ENCODE measurements around the gene SLC35A2.

Gene SLC35A2

GRCh38 chrX:48948589-48948988 is 37.1 kb upstream of the SLC35A2 start:
- Histone ChIP-seq H3K4me3 (ENCODE audit: low read length, poor library complexity, severe bottlenecking) (no peak overlapping the region), H3K36me3 (ENCODE audit: insufficient read depth, low read length) (peaks cover 7% of the 10 kb centered on the region; the same call in 1 of the 2 replicates), H3F3A (ENCODE audit: low read depth) (no peaks in the 10 kb centered on the region), H3K79me2 (ENCODE audit: insufficient read depth, low read length) (peaks cover 54% of the 10 kb centered on the region), H3K4me1 (ENCODE audit: insufficient read depth, low read length, poor library complexity, severe bottlenecking) (peaks cover 1% of the 10 kb centered on the region), H3K9me2 (replicated peaks; ENCODE audit: low read depth, low read length) (no peaks in the 10 kb centered on the region), H3K9ac (ENCODE audit: low read depth, low read length, poor library complexity, severe bottlenecking) (no peak overlapping the region), H3K9me3 (ENCODE audit: insufficient read depth, low read depth, low read length) (no peaks in the 10 kb centered on the region), H3K27me3 (ENCODE audit: insufficient read depth, low read length, poor library complexity, severe bottlenecking) (no peaks in the 10 kb centered on the region), H3K4me2 (ENCODE audit: low read depth, low read length, poor library complexity, severe bottlenecking) (no peak overlapping the region), H2AFZ (ENCODE audit: low read length) (no peak overlapping the region), H4K20me1 (ENCODE audit: insufficient read depth, low read length, poor library complexity, severe bottlenecking) (peaks cover 7% of the 10 kb centered on the region)
- no peak for TF ChIP-seq EZH2phosphoT487 (IDR thresholded peaks at IDR 0.05; ENCODE audit: borderline replicate concordance)
- no peak for TF ChIP-seq CTCF (conservative IDR thresholded peaks at IDR 0.05; ENCODE audit: low read length)

GRCh38 chrX:48945517-48946348 is 34.3 kb upstream of the SLC35A2 start:
- Histone ChIP-seq H3K9me2 (replicated peaks; ENCODE audit: low read depth, low read length) (no peaks in the 10 kb centered on the region), H3K36me3 (ENCODE audit: insufficient read depth, low read length) (peaks cover 20% of the 10 kb centered on the region; the same call in 1 of the 2 replicates), H3K4me2 (ENCODE audit: low read depth, low read length, poor library complexity, severe bottlenecking) (no peak overlapping the region), H3F3A (ENCODE audit: low read depth) (no peaks in the 10 kb centered on the region), H4K20me1 (ENCODE audit: insufficient read depth, low read length, poor library complexity, severe bottlenecking) (peaks cover 7% of the 10 kb centered on the region), H3K9ac (ENCODE audit: low read depth, low read length, poor library complexity, severe bottlenecking) (no peak overlapping the region), H3K4me1 (ENCODE audit: insufficient read depth, low read length, poor library complexity, severe bottlenecking) (no peaks in the 10 kb centered on the region), H3K9me3 (ENCODE audit: insufficient read depth, low read depth, low read length) (no peaks in the 10 kb centered on the region), H3K4me3 (ENCODE audit: low read length, poor library complexity, severe bottlenecking) (no peak overlapping the region), H2AFZ (ENCODE audit: low read length) (no peak overlapping the region), H3K27me3 (ENCODE audit: insufficient read depth, low read length, poor library complexity, severe bottlenecking) (no peaks in the 10 kb centered on the region), H3K79me2 (ENCODE audit: insufficient read depth, low read length) (peaks cover 39% of the 10 kb centered on the region)
- TF ChIP-seq CTCF (conservative IDR thresholded peaks at IDR 0.05; ENCODE audit: low read length) (peak; percentile 64), EZH2phosphoT487 (IDR thresholded peaks at IDR 0.05; ENCODE audit: borderline replicate concordance) (no peak)

DNA sequence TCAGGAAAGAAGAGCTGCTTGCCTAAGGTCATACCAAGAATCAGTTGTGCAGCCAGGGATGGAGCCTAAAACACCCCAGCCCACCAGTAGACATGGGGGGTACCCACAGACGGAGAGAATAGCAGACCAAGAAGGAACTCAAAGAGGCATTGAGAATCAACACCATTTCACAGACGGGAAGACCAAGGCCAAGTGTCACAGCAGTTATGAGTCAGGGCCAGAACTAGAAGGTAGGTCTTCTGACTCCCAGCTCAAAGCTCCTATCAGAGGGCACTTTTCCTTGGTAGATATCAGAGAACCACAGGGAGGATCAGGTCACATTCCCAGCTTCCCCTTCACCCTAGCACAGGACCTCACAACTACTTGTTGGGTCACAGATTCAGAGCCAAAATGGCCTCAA is 31.4 kb upstream of the SLC35A2 start:
- peaks cover 42% of the 10 kb centered on the region for H3K79me2 ChIP-seq (ENCODE audit: insufficient read depth, low read length)
- H3K4me3 ChIP-seq (ENCODE audit: low read length, poor library complexity, severe bottlenecking) = no peak overlapping the region
- no peak overlapping the region for H3K4me2 ChIP-seq (ENCODE audit: low read depth, low read length, poor library complexity, severe bottlenecking)
- H3K9me2 ChIP-seq (replicated peaks; ENCODE audit: low read depth, low read length) = no peaks in the 10 kb centered on the region
- no peak overlapping the region for H2AFZ ChIP-seq (ENCODE audit: low read length)
- no peak overlapping the region for H3K9ac ChIP-seq (ENCODE audit: low read depth, low read length, poor library complexity, severe bottlenecking)
- no peaks in the 10 kb centered on the region for H3K27me3 ChIP-seq (ENCODE audit: insufficient read depth, low read length, poor library complexity, severe bottlenecking)
- peaks cover 7% of the 10 kb centered on the region for H4K20me1 ChIP-seq (ENCODE audit: insufficient read depth, low read length, poor library complexity, severe bottlenecking)
- peaks cover 1% of the 10 kb centered on the region for H3K4me1 ChIP-seq (ENCODE audit: insufficient read depth, low read length, poor library complexity, severe bottlenecking)
- no peaks in the 10 kb centered on the region for H3F3A ChIP-seq (ENCODE audit: low read depth)
- H3K36me3 ChIP-seq (ENCODE audit: insufficient read depth, low read length) = peaks cover 34% of the 10 kb centered on the region; the same call in 1 of the 2 replicates
- no peaks in the 10 kb centered on the region for H3K9me3 ChIP-seq (ENCODE audit: insufficient read depth, low read depth, low read length)
- TF ChIP-seq EZH2phosphoT487 (IDR thresholded peaks at IDR 0.05; ENCODE audit: borderline replicate concordance) (no peak), CTCF (conservative IDR thresholded peaks at IDR 0.05; ENCODE audit: low read length) (no peak)

All from Loucy (cell line).